HT1080 (cell line): ENCODE results near the gene PTGER1. TPM values are rescaled to one million over a fixed set of nuclear protein-coding genes. Genes with fewer than 3 reads are reported as not detected.
"Not testable (repeated sequence)": the region's sequence is repeated elsewhere in the genome, so short reads cannot be mapped to it uniquely, and the experiment has no call there.

Source experiments
- DNase-seq: peaks from one replicate; pipeline ENCODE4 v3.0.0-alpha.2; 2015; ENCODE audit warnings: low read depth
- total RNA-seq: library from RNA; depleted of rRNA; stranded (reverse); fragments of >200 nt; shearing (Covaris generic); gene quantifications from 2 replicates; pipeline ENCODE4 v1.2.3, GENCODE V29; 2014

Gene PTGER1
- total RNA-seq, 1 experiment from 2014 or later = 0.43 TPM

DNA sequence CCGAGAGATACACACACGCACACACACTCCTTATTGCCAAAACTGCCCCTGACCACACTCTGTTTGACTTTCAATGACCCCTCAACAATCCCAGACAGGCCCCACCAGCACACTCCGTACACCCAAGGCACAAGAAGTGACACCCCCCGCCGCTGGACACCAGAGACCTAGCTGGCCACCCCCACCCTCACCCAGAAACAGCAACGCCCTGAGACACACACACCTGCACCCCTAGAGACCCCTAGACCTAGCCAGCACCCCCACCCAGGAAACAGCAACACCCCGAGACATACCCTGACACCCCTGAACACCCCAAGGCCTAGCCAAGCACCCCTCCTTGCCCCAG, 1.1 kb upstream of the PTGER1 start:
- no peak for DNase-seq

- DNase-seq = no peak
Measured at GRCh38 chr19:14474827-14475226, 327 bp downstream of the PTGER1 start.

DNA sequence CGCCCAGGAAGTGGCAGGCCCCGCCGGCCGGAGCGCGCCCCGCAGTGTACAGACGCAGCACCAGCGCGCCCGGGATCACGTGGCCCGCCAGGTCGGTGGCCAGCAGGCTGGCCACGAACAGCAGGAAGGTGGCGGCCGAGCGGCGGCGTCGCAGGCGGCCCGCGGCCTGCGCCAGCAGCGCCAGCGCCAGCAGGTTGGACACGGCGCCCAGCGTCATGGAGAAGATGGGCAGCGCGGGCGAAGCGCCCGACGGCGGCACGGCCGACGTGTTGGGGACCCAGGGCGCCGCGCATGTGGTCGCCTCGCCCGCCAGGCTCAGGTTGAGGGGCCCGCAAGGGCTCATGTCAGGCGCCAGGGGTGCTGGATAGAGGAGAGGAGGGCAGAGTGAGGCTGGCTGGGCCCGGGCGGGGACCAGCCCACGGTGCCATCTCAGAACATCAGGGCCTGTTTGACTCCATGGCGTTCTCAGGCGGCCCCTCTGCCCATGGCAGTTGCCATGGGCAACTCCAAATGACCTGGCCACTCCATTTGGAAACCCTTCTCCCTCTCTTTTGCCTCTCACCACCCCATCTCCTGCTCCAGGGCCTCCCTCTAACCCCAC, 1.1 kb downstream of the PTGER1 start:
- no peak for DNase-seq

DNA sequence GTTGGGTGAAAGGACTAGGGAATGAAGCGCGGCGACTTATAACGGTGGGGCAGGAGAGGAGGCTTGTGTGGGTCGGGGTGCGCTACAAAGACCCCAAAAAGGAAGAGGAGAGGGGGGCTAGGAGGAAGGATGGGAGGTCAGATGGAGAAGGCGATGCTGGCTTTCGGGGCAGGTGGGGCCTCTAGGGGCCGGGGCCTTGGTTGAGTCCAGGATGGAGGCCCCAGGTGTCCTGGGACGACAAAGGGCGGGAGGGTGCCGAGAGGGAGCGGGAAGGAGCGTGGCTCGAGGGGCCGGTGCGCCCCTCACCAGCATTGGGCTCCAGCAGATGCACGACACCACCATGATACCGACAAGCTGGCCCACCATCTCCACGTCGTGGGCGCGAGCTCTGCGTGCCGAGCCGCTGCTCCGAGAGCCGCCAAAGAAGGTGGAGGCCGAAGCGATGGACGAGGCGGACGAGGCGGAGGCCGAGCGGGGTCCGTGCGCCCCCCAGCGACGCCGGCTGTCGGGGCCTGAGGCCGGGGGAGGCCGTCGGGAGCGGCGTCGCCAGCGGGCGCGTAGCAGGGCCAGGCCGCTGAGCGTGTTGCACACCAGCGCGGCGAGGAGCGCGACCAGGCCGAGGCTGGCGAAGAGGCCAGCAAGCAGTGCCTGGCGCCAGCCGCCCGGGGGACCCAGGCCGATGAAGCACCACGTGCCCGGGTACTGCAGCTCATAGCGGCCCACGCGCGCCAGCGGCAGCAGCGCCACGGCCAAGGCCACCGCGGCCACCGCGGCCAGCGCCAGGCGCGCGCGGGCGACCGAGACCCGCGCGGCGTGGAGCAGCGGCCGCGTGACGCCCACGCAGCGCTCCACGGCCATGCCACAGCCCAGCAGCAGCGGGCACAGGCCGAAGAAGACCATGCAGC, 1.8 kb downstream of the PTGER1 start:
- no peak for DNase-seq

DNA sequence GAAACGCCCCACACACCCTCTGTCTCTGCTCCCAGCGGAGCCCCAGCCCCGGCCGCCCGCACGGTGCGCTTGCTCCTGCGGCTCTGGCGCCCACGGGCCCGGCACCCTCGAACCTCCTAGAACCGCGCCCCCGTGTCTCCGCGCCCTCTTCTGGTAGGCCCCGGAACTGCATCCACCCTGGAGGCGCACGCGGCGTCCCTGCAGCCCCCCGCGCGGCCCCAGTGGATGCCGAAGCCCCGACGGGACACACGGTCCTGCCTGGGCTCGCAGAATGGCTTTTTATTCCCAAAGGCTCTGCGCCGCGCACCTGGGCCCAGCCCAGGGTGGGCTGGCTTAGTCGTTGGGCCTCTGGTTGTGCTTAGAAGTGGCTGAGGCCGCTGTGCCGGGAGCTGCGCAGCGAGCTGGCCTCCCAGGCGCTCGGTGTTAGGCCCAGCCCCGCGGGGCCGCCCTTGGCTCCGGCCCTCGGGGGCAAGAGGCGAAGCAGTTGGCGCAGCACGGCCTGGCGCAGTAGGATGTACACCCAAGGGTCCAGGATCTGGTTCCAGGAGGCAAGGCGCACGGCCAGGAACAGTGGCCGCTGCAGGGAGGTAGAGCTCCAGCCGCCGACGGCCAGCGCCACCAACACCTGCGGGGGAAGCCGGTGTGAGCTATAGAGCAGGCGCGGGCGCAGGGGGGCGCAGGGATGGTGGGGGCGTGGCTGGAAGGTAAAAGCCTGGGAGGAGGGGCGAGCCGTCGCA, 2.8 kb downstream of the PTGER1 start:
- DNase-seq = no peak

DNA sequence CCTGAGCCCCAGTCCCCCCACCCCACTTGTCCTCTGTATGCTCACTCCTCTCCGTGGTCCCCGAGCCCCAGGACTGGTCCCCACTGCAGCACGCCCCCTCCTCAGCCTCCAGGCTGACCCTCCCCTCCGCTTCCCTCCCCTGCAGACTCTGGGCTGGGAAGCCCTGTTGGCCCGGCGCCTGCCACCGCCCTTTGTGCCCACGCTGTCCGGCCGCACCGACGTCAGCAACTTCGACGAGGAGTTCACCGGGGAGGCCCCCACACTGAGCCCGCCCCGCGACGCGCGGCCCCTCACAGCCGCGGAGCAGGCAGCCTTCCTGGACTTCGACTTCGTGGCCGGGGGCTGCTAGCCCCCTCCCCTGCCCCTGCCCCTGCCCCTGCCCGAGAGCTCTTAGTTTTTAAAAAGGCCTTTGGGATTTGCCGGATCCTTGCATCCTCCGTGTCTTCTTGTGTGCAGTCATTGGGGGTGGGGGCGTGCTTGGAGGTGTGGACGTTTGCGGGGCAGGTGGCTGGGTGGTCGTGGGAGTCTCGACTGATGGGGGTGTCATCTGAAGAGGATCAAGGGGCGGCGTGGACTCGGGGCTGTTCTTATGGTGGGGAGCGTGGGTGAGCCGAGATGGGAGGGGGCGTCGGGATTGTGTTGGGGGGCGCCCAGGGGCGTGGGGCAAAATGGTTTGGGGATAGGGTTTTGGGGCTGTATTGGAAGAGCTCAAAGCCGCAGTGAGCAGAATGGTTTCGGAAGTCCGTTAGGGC, 3.5 kb downstream of the PTGER1 start:
- no peak for DNase-seq

GRCh38 chr19:14470031-14470876, 4.9 kb downstream of the PTGER1 start:
- no peak for DNase-seq

- no peak for DNase-seq
Measured at GRCh38 chr19:14467816-14468215, 7.3 kb downstream of the PTGER1 start.

DNA sequence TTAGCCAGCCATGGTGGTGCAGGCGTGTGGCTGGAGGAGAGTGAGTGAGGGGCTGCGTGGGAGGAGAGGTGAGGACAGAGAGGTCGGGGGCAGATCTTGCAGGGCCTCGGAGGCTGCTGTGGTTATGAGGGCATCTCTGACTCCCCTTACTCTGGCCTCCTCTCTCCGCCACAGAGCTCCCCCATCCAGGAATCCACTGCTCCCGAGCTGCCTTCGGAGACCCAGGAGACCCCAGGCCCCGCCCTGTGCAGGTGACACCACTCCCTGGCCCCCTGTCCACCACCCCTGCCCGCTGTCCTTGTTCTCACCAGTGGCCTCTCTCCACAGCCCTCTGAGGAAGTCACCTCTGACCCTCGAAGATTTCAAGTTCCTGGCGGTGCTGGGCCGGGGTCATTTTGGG, 7.8 kb downstream of the PTGER1 start:
- no peak for DNase-seq

DNA sequence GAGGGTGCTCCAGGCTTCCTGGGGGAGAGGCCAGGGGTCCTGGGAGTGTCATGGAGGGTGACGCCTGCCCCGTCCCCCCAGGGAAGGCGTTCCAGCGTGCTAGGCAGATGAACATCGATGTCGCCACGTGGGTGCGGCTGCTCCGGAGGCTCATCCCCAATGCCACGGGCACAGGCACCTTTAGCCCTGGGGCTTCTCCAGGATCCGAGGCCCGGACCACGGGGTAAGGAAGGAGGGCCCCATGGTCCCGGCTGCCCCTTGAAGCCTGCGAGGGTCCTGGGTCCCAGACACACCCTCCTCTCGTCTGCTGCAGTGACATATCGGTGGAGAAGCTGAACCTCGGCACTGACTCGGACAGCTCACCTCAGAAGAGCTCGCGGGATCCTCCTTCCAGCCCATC, 11.4 kb downstream of the PTGER1 start:
- DNase-seq = no peak

DNA sequence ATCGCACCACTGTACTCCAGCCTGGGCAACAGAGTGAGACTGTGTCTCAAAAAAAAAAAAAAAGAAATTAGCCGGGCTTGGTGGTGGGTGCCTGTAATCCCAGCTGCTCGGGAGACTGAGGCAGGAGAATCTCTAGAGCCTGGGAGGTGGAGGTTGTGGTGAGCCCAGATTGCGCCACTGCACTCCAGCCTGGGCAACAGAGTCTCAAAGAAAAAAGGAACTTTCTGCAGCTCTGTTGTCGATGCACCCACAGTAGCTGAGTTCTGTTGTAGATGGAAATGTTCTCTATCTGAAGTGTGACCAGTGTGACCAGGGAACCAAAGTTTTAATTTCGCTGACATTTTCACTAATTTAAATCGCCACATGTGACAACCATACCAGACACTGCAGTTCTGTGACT, 12.8 kb downstream of the PTGER1 start:
- not testable (repeated sequence) for DNase-seq

DNA sequence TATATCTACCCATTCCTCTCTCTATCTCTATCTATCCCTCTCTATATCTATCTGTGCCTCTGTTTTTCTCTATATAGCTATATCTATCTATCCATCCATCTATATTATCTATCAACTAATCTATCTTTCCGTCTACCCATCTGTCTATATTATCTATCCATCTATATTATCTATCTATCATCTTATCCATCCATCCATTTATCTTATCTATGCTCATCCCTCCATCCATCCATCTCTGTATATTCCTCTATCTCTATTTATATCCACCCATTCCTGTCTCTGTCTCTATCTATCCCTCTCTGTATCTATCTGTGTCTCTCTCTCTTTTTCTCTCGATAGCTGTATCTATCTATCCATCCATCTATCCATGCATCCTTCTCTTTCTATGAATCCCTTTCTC, 14.2 kb downstream of the PTGER1 start:
- DNase-seq = no peak

DNA sequence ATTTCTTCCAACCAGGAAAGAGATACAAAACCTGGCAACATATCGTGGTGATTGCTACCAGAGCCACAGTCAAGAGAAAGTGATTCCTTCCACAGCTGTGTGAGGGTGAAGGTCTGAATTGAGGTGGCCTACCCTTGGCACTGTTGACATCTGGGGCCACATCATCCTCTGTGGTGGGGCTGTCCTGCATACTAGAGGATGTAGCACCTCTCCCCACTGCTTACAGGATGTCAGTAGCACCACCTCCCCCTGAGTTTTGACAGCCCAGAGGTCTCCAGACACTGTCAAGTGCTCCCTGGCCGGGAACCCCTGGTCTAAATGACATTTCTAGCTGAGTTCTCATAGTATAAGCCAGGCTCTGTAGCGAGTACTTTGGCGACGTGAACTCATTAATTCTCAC, 15.5 kb downstream of the PTGER1 start:
- no peak for DNase-seq

DNA sequence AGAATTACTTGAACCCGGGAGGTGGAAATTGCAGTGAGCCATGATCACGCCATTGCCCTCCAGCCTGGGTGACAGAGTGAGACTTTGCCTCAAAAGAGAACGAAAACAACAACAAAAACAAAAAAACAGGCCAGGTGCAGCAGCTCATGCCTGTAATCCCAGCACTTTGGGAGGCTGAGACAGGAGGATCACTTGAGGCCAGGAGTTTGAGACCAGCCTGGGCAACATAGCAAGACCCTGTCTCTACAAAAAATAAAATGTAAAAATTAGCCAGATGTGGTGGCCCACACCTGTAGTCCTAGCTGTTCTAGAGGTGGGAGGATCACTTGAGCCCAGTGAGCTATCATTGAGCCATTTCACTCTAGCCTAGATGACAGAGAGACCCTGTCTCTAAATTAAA, 22.9 kb downstream of the PTGER1 start:
- not testable (repeated sequence) for DNase-seq

DNA sequence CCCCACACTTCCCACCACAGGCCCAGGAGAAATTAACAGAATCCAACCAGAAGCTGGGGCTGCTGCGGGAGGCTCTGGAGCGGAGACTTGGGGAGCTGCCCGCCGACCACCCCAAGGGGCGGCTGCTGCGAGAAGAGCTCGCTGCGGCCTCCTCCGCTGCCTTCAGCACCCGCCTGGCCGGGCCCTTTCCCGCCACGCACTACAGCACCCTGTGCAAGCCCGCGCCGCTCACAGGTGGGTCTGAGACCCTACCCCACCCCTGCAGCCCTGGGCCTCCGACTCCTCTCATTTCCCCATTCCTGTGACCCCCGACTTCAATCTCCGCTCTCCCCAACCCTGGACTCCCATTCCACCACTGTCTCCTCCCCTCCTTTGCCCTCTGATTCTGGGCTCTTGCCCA, 24.3 kb downstream of the PTGER1 start:
- DNase-seq = no peak

DNA sequence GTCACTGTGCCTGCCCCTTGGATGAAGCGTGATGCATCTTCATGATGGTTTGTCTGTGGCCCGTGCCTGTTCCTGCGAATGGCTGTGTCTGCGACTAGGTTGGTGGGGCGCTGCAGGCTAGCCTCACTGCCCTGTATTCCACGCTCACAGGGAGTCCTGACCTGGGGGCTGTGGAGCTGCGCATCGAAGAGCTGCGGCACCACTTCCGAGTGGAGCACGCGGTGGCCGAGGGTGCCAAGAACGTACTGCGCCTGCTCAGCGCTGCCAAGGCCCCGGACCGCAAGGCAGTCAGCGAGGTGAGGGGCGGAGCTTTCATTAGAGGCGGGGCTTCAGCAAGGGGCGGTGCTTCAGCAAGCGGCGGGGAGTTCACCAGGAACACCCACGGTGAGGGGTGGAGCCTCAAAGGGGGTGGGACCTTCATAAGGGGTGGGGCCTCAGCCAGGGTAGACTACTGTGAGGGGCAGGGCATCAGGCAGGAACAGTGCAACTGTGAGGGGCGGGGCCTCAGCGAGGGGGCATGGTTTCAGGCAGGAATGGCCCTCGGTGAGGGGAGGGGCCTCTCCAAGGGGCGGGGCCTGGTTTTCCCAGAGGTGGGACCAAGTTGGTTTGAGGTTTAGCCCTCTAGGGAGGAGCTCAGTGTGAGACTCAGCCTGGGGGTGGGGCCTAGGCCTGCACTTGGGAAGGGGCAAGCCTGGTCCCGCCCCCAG, 24.8 kb downstream of the PTGER1 start:
- peak; percentile 50 for DNase-seq

GRCh38 chr19:14449321-14449720, 25.8 kb downstream of the PTGER1 start:
- no peak for DNase-seq

- DNase-seq = no peak
Measured at GRCh38 chr19:14446336-14447036, 28.7 kb downstream of the PTGER1 start.

DNA sequence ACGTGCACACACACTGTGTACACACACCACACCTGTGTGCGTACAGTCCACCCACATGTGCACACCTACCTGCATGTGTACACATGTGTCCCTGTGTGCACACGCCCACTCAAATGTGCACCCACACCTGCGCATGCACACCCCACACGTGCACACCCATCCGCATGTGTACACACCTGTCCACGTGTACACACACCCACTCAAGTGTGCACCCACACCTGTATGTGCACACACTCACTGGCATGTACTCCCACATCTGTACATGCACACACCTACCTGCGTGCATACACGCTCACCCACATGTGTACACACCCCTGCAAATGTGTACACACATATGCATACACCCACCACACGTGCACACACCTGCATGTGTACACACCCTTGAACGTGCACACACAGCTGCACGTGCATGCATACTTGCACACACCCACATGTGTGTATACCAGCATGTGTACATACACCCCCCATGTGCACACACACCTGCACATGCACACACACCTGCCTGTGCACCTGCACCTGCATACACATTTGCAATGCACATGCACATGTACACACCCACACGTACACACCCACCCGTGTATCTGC, 31.4 kb downstream of the PTGER1 start:
- DNase-seq = no peak
